ENCODE measurements around the gene GSTCD. TPM values are rescaled to one million over a fixed set of nuclear protein-coding genes. Genes with fewer than 3 reads are reported as not detected.

GSTCD gene
- total and polyA plus RNA-seq, 2 of the 4 experiments (the other 2 are of a cell fraction): 5.2 to 20.3 TPM

GRCh38 chr4:105670684-105671083, 37.9 kb upstream of the GSTCD start:
- H2AK5ac ChIP-seq (ENCODE audit: low read depth, low read length): no peak overlapping the region
- no peak overlapping the region for H2AFZ ChIP-seq (replicated peaks; ENCODE audit: low read length, poor library complexity)
- H2BK5ac ChIP-seq (ENCODE audit: low read depth, low read length, poor library complexity, severe bottlenecking): no peak overlapping the region
- no peak overlapping the region for H3K4ac ChIP-seq (ENCODE audit: low read depth, low read length)
- H3K56ac ChIP-seq (ENCODE audit: extremely low read depth, insufficient read depth, low read length): no peak overlapping the region
- H3K18ac ChIP-seq (ENCODE audit: low read depth, low read length): no peak overlapping the region
- no peaks in the 10 kb centered on the region for H3K9me1 ChIP-seq (ENCODE audit: insufficient read depth, low read length)
- H3K14ac ChIP-seq (replicated peaks; ENCODE audit: low read depth, low read length): no peak overlapping the region
- no peaks in the 10 kb centered on the region for H3K4me1 ChIP-seq (ENCODE audit: control insufficient read depth, insufficient read depth, low read length)
- no peak overlapping the region for H3K4me3 ChIP-seq (ENCODE audit: insufficient read depth, low read depth, low read length)
- no peak overlapping the region for H3K9ac ChIP-seq (ENCODE audit: low read depth, low read length)
- H4K8ac ChIP-seq (ENCODE audit: low read depth in 2 of 2, low read length in 2 of 2): no peak overlapping the region
- dilution Hi-C loops (cut with HindIII; ENCODE audit: low sequenced_read_pairs, unreplicated experiment) (no loop called here), intact Hi-C loops (cut with micrococcal nuclease) (no loop called here), in situ Hi-C loops (cut with MboI; ENCODE audit: low sequenced_read_pairs) (no loop called here)
- H2BK120ac ChIP-seq (ENCODE audit: low read depth, low read length): no peak overlapping the region
- ChIA-PET CTCF (no interaction called here), POLR2A (ENCODE audit: unreplicated experiment) (no interaction called here)
- no peak for DNase-seq
- no peak for ATAC-seq (ENCODE audit: low read depth)
- no peak overlapping the region for H2BK20ac ChIP-seq (ENCODE audit: low read depth, low read length)
- H3K23ac ChIP-seq (ENCODE audit: low read depth, low read length): no peak overlapping the region
- TF ChIP-seq NFE2L2 (IDR thresholded peaks at IDR 0.05; ENCODE audit: low read depth, low read length) (no peak), POLR2A (IDR thresholded peaks at IDR 0.05; ENCODE audit: low read depth, low read length) (no peak), MAFK (IDR thresholded peaks at IDR 0.05; ENCODE audit: low read depth, low read length) (no peak), MAZ (IDR thresholded peaks at IDR 0.05; ENCODE audit: borderline replicate concordance, low read depth, low read length) (no peak), CHD1 (IDR thresholded peaks at IDR 0.05; ENCODE audit: low read depth, low read length) (no peak), MXI1 (IDR thresholded peaks at IDR 0.05; ENCODE audit: borderline replicate concordance, low read depth, low read length) (no peak), SMC3 (IDR thresholded peaks at IDR 0.05; ENCODE audit: low read depth, low read length) (no peak), RFX5 (IDR thresholded peaks at IDR 0.05; ENCODE audit: low read depth, low read length) (no peak), ELK1 (IDR thresholded peaks at IDR 0.05; ENCODE audit: borderline replicate concordance, low read depth, low read length) (no peak), CEBPB (IDR thresholded peaks at IDR 0.05; ENCODE audit: low read depth, low read length) (no peak), USF2 (IDR thresholded peaks at IDR 0.05; ENCODE audit: low read depth, low read length) (no peak), CTCF (conservative IDR thresholded peaks at IDR 0.05; ENCODE audit: low read depth, low read length) (no peak), RCOR1 (IDR thresholded peaks at IDR 0.05; ENCODE audit: insufficient replicate concordance, low read length) (no peak), BHLHE40 (IDR thresholded peaks at IDR 0.05; ENCODE audit: low read depth, low read length) (no peak)
- H3K4me2 ChIP-seq (ENCODE audit: low read depth, low read length): no peak overlapping the region
- no peaks in the 10 kb centered on the region for H3K79me1 ChIP-seq (ENCODE audit: low read depth in 1 of 2, low read length in 2 of 2)
- no peaks in the 10 kb centered on the region for H4K20me1 ChIP-seq (ENCODE audit: insufficient read depth, low read length)
- H2AK9ac ChIP-seq (replicated peaks; ENCODE audit: low read depth, low read length, poor library complexity): no peak overlapping the region
- no peak overlapping the region for H2BK15ac ChIP-seq (ENCODE audit: low read depth, low read length)
- H3K27me3 ChIP-seq (ENCODE audit: control insufficient read depth, insufficient read depth, low read length): no peaks in the 10 kb centered on the region; the same call in 1 of the 2 replicates
- no peak overlapping the region for H4K91ac ChIP-seq (ENCODE audit: insufficient read depth, low read depth, low read length)
- no peaks in the 10 kb centered on the region for H3K9me3 ChIP-seq (ENCODE audit: control insufficient read depth, insufficient read depth, low read length)
- H4K5ac ChIP-seq (ENCODE audit: low read depth, low read length): no peak overlapping the region
- H3K27ac ChIP-seq (ENCODE audit: insufficient read depth, low read length): no peak overlapping the region
- no TSS peak for BruUV-seq (replicated peaks)
- H3K36me3 ChIP-seq (ENCODE audit: control insufficient read depth, insufficient read depth, low read length): no peaks in the 10 kb centered on the region

Measured in IMR-90 (cell line).